ENCODE measurements around the gene MSI2.

Gene MSI2

GRCh38 chr17:57283203-57283971 is 27.1 kb downstream of the MSI2 start:
- no peak for DNase-seq (ENCODE audit: low spot score in 2 of 2)
- H3K4me1 ChIP-seq: peaks cover 19% of the 10 kb centered on the region
- H3K9me3 ChIP-seq: no peaks in the 10 kb centered on the region
- in situ Hi-C loops (cut with MboI; ENCODE audit: low sequenced_read_pairs): no loop called here
- H3K36me3 ChIP-seq (replicated peaks): peaks cover 9% of the 10 kb centered on the region
- no peak overlapping the region for H3K4me3 ChIP-seq
- H3K27me3 ChIP-seq (ENCODE audit: low read depth): no peaks in the 10 kb centered on the region

- H3K9me3 ChIP-seq: no peaks in the 10 kb centered on the region
- no peaks in the 10 kb centered on the region for H3K27me3 ChIP-seq (ENCODE audit: low read depth)
- peaks cover 19% of the 10 kb centered on the region for H3K4me1 ChIP-seq
- H3K36me3 ChIP-seq (replicated peaks): peaks cover 9% of the 10 kb centered on the region
- no peak for DNase-seq (ENCODE audit: low spot score in 2 of 2)
- H3K4me3 ChIP-seq: no peak overlapping the region
- in situ Hi-C loops (cut with MboI; ENCODE audit: low sequenced_read_pairs): no loop called here
Observed at GRCh38 chr17:57284583-57284982, 28.3 kb downstream of the MSI2 start.

GRCh38 chr17:57284984-57285646 is 28.8 kb downstream of the MSI2 start:
- no peaks in the 10 kb centered on the region for H3K27me3 ChIP-seq (ENCODE audit: low read depth)
- no peak overlapping the region for H3K4me3 ChIP-seq
- H3K9me3 ChIP-seq: no peaks in the 10 kb centered on the region
- H3K36me3 ChIP-seq (replicated peaks): peaks cover 9% of the 10 kb centered on the region
- peaks cover 19% of the 10 kb centered on the region for H3K4me1 ChIP-seq
- in situ Hi-C loops (cut with MboI; ENCODE audit: low sequenced_read_pairs): no loop called here
- DNase-seq (ENCODE audit: low spot score in 2 of 2): peak; percentile 67 to 78

GRCh38 chr17:57285701-57286100 is 29.4 kb downstream of the MSI2 start:
- H3K36me3 ChIP-seq (replicated peaks): peaks cover 9% of the 10 kb centered on the region; the same call in 1 of the 2 replicates
- H3K9me3 ChIP-seq: no peaks in the 10 kb centered on the region
- in situ Hi-C loops (cut with MboI; ENCODE audit: low sequenced_read_pairs): no loop called here
- peaks cover 19% of the 10 kb centered on the region for H3K4me1 ChIP-seq
- H3K27me3 ChIP-seq (ENCODE audit: low read depth): no peaks in the 10 kb centered on the region
- DNase-seq (ENCODE audit: low spot score in 2 of 2): no peak
- H3K4me3 ChIP-seq: no peak overlapping the region

- DNase-seq (ENCODE audit: low spot score in 2 of 2): no peak
- Histone ChIP-seq H3K27me3 (ENCODE audit: low read depth) (no peaks in the 10 kb centered on the region), H3K36me3 (replicated peaks) (peaks cover 9% of the 10 kb centered on the region; the same call in 1 of the 2 replicates), H3K4me3 (no peak overlapping the region), H3K4me1 (peaks cover 19% of the 10 kb centered on the region), H3K9me3 (no peaks in the 10 kb centered on the region)
- in situ Hi-C loops (cut with MboI; ENCODE audit: low sequenced_read_pairs): no loop called here
Observed at GRCh38 chr17:57286399-57287105, 30.2 kb downstream of the MSI2 start.

- Histone ChIP-seq H3K4me1 (peaks cover 19% of the 10 kb centered on the region), H3K9me3 (no peaks in the 10 kb centered on the region), H3K4me3 (no peak overlapping the region), H3K36me3 (replicated peaks) (peaks cover 9% of the 10 kb centered on the region; the same call in 1 of the 2 replicates), H3K27me3 (ENCODE audit: low read depth) (no peaks in the 10 kb centered on the region)
- DNase-seq (ENCODE audit: low spot score in 2 of 2): no peak
- in situ Hi-C loops (cut with MboI; ENCODE audit: low sequenced_read_pairs): no loop called here
Observed at GRCh38 chr17:57288040-57288772, 31.9 kb downstream of the MSI2 start.

GRCh38 chr17:57288773-57289121 is 32.4 kb downstream of the MSI2 start:
- in situ Hi-C loops (cut with MboI; ENCODE audit: low sequenced_read_pairs): no loop called here
- Histone ChIP-seq H3K4me3 (no peak overlapping the region), H3K9me3 (no peaks in the 10 kb centered on the region), H3K36me3 (replicated peaks) (peaks cover 9% of the 10 kb centered on the region; the same call in 1 of the 2 replicates), H3K27me3 (ENCODE audit: low read depth) (no peaks in the 10 kb centered on the region), H3K4me1 (peaks cover 19% of the 10 kb centered on the region)
- DNase-seq (ENCODE audit: low spot score in 2 of 2): no peak

GRCh38 chr17:57289130-57289529 is 32.8 kb downstream of the MSI2 start:
- no peaks in the 10 kb centered on the region for H3K27me3 ChIP-seq (ENCODE audit: low read depth)
- no peaks in the 10 kb centered on the region for H3K9me3 ChIP-seq
- H3K4me3 ChIP-seq: no peak overlapping the region
- peaks cover 9% of the 10 kb centered on the region; the same call in 1 of the 2 replicates for H3K36me3 ChIP-seq (replicated peaks)
- H3K4me1 ChIP-seq: peaks cover 20% of the 10 kb centered on the region
- in situ Hi-C loops (cut with MboI; ENCODE audit: low sequenced_read_pairs): no loop called here
- no peak for DNase-seq (ENCODE audit: low spot score in 2 of 2)

- in situ Hi-C loops (cut with MboI; ENCODE audit: low sequenced_read_pairs): no loop called here
- Histone ChIP-seq H3K36me3 (replicated peaks) (peaks cover 9% of the 10 kb centered on the region; the same call in 1 of the 2 replicates), H3K4me3 (no peak overlapping the region), H3K27me3 (ENCODE audit: low read depth) (no peaks in the 10 kb centered on the region), H3K9me3 (no peaks in the 10 kb centered on the region), H3K4me1 (peaks cover 21% of the 10 kb centered on the region)
- no peak for DNase-seq (ENCODE audit: low spot score in 2 of 2)
Observed at GRCh38 chr17:57289613-57290012, 33.3 kb downstream of the MSI2 start.

- H3K27me3 ChIP-seq (ENCODE audit: low read depth): no peaks in the 10 kb centered on the region
- H3K4me1 ChIP-seq: peaks cover 25% of the 10 kb centered on the region
- H3K36me3 ChIP-seq (replicated peaks): peaks cover 7% of the 10 kb centered on the region; the same call in 1 of the 2 replicates
- no peaks in the 10 kb centered on the region for H3K9me3 ChIP-seq
- no peak for DNase-seq (ENCODE audit: low spot score in 2 of 2)
- in situ Hi-C loops (cut with MboI; ENCODE audit: low sequenced_read_pairs): no loop called here
- no peak overlapping the region for H3K4me3 ChIP-seq
Observed at GRCh38 chr17:57290981-57291380, 34.7 kb downstream of the MSI2 start.

- Histone ChIP-seq H3K4me3 (no peak overlapping the region), H3K27me3 (ENCODE audit: low read depth) (no peaks in the 10 kb centered on the region), H3K4me1 (peaks cover 25% of the 10 kb centered on the region), H3K9me3 (no peaks in the 10 kb centered on the region), H3K36me3 (replicated peaks) (peaks cover 3% of the 10 kb centered on the region; the same call in 1 of the 2 replicates)
- in situ Hi-C loops (cut with MboI; ENCODE audit: low sequenced_read_pairs): no loop called here
- DNase-seq (ENCODE audit: low spot score in 2 of 2): no peak
Observed at GRCh38 chr17:57292091-57292490, 35.8 kb downstream of the MSI2 start.

- H3K9me3 ChIP-seq: peaks cover 4% of the 10 kb centered on the region; the same call in 1 of the 2 replicates
- H3K4me3 ChIP-seq: no peak overlapping the region
- DNase-seq (ENCODE audit: low spot score in 2 of 2): no peak
- H3K4me1 ChIP-seq: peaks cover 25% of the 10 kb centered on the region
- H3K36me3 ChIP-seq (replicated peaks): peaks cover 9% of the 10 kb centered on the region
- no peaks in the 10 kb centered on the region for H3K27me3 ChIP-seq (ENCODE audit: low read depth)
- in situ Hi-C loops (cut with MboI; ENCODE audit: low sequenced_read_pairs): no loop called here
Observed at GRCh38 chr17:57293077-57293476, 36.8 kb downstream of the MSI2 start.

- in situ Hi-C loops (cut with MboI; ENCODE audit: low sequenced_read_pairs): no loop called here
Observed at GRCh38 chr17:57294101-57294500, 37.8 kb downstream of the MSI2 start.

More at GRCh38 chr17:57294101-57294500, 37.8 kb downstream of the MSI2 start:
- H3K27me3 ChIP-seq (ENCODE audit: low read depth): no peaks in the 10 kb centered on the region
- no peak overlapping the region for H3K4me3 ChIP-seq
- H3K4me1 ChIP-seq: peaks cover 25% of the 10 kb centered on the region
- peaks cover 4% of the 10 kb centered on the region; the same call in 1 of the 2 replicates for H3K9me3 ChIP-seq
- H3K36me3 ChIP-seq (replicated peaks): peaks cover 19% of the 10 kb centered on the region
- no peak for DNase-seq (ENCODE audit: low spot score in 2 of 2)
